Body of pancreas (tissue), 4 donors: ENCODE measurements around the gene VAV2. TPM values are rescaled to one million over a fixed set of nuclear protein-coding genes. Genes with fewer than 3 reads are reported as not detected.
"Not testable (repeated sequence)": the region's sequence is repeated elsewhere in the genome, so short reads cannot be mapped to it uniquely, and the experiment has no call there.

ENCODE experiments used
- ATAC-seq: fragments of 150-250 bp; one replicate; pipeline ENCODE4 v1.9.1; 2016
- DNase-seq, 4 donors: peaks; one replicate each; pipeline ENCODE4 v3.0.0-alpha.2; 2019
- H3K27ac ChIP-seq, 4 donors: fragments of 200-600 bp; sonication (generic); 1 replicate in 3 of 4; 2 replicates in 1 of 4; pipeline versions ENCODE4 v1.5.1 to v1.6.1; 2016 to 2019; ENCODE audit warnings: mild to moderate bottlenecking in 1 of 4, mixed read lengths in 1 of 4, moderate library complexity in 1 of 4
- H3K27me3 ChIP-seq, 2 donors: fragments of 200-600 bp; sonication (generic); one replicate each; pipeline ENCODE4 v1.6.0; 2016; ENCODE audit warnings: mild to moderate bottlenecking in 1 of 2
- H3K36me3 ChIP-seq, 2 donors: fragments of 200-600 bp; sonication (generic); replicated peaks in 1 of 2; 2 replicates each; pipeline ENCODE4 v1.5.1; 2016; ENCODE audit warnings: low read depth in 2 of 2; ENCODE audit not compliant: insufficient read depth in 1 of 2
- H3K4me1 ChIP-seq: fragments of 200-600 bp; sonication (generic); one replicate; pipeline ENCODE4 v1.6.0; 2016
- H3K4me3 ChIP-seq, 2 donors: fragments of 200-600 bp; sonication (generic); 1 replicate in 1 of 2; 2 replicates in 1 of 2; pipeline ENCODE4 v1.5.1; 2016 to 2019
- H3K9me3 ChIP-seq, 3 donors: fragments of 200-600 bp; sonication (generic); 1 replicate in 2 of 3; 2 replicates in 1 of 3; pipeline ENCODE4 v1.5.1; 2016
- POLR2A ChIP-seq, 3 donors: fragments of 450-650 bp; IDR thresholded peaks; one replicate each; pipeline ENCODE4 v1.6.1; 2016; ENCODE audit warnings: antibody characterized with exemption in 3 of 3, mild to moderate bottlenecking in 2 of 3
- WGBS, 2 donors: methylation state at CpG; one replicate each; pipeline ENCODE4 v1.1.5; 2017; 5-methylcytosine and 5-hydroxymethylcytosine counted together
- intact Hi-C: fragments of 100-400 bp; cut with DNase I; formaldehyde crosslinking; loops from one replicate; pipeline ENCODE4 v1.15.1; 2023
- total RNA-seq, 2 donors: library from RNA; depleted of rRNA; stranded (reverse); fragments of >200 nt; gene quantifications; one replicate each; pipeline ENCODE4 v1.1.0, GENCODE V29; 2016
- TF ChIP-seq, protein P1 (sequence below), 7 experiments: fragments of 450-650 bp in 4 of 7; fragments of 200-600 bp in 3 of 7; sonication (generic) in 3 of 7; IDR thresholded peaks; one replicate each; pipeline ENCODE4 v1.5.1; 2016 to 2019; ENCODE audit warnings: antibody characterized with exemption in 7 of 7

VAV2 gene
- total RNA-seq, 2 donors from 2014 or later = 31.6 to 32.3 TPM

GRCh38 chr9:133767625-133768024, 224.5 kb downstream of the VAV2 start:
- WGBS, 2 donors = 100% methylated on average over 1 of the region's 1 CpG; no CpG with 5 or more reads in 1 of the 2 donors
- DNase-seq (peak in 3 of 4 donors; percentile 1 to 9 (median 8)), ATAC-seq (no peak)
- H3K27me3 ChIP-seq = no peaks in the 10 kb centered on the region
- no peak overlapping the region for H3K4me3 ChIP-seq
- TF ChIP-seq, protein P1, sequence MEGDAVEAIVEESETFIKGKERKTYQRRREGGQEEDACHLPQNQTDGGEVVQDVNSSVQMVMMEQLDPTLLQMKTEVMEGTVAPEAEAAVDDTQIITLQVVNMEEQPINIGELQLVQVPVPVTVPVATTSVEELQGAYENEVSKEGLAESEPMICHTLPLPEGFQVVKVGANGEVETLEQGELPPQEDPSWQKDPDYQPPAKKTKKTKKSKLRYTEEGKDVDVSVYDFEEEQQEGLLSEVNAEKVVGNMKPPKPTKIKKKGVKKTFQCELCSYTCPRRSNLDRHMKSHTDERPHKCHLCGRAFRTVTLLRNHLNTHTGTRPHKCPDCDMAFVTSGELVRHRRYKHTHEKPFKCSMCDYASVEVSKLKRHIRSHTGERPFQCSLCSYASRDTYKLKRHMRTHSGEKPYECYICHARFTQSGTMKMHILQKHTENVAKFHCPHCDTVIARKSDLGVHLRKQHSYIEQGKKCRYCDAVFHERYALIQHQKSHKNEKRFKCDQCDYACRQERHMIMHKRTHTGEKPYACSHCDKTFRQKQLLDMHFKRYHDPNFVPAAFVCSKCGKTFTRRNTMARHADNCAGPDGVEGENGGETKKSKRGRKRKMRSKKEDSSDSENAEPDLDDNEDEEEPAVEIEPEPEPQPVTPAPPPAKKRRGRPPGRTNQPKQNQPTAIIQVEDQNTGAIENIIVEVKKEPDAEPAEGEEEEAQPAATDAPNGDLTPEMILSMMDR (IDR thresholded peaks at IDR 0.05) = no peak
- TF ChIP-seq POLR2A (IDR thresholded peaks at IDR 0.05) = no peak
- peaks cover 35% of the 10 kb centered on the region for H3K4me1 ChIP-seq
- no peak overlapping the region for H3K27ac ChIP-seq
- intact Hi-C loops = no loop called here
- no peaks in the 10 kb centered on the region for H3K9me3 ChIP-seq
- H3K36me3 ChIP-seq = peaks cover 0 to 15% of the 10 kb centered on the region in 2 donors

DNA sequence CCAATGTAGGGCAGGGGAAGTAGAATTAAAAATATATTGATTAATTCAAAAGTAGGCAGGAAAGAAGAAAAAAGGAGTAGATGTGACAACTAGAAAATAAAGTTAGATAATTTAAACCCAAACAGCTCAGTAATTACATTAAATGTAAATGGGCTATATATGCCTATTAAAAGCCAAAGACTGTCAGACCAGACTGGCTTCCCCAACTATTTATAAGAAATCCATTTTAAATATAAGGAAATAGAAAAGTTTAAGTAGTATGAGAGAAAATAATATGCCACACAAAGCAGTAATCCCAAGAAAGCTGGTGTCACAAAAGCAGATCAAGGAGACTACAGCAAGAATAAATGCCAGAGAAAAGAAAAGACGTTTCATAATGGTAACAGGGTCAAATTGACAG, 225.1 kb downstream of the VAV2 start:
- H3K36me3 ChIP-seq = peaks cover 0 to 15% of the 10 kb centered on the region in 2 donors
- H3K27me3 ChIP-seq = no peaks in the 10 kb centered on the region
- ATAC-seq (no peak), DNase-seq (no peak)
- no peak overlapping the region for H3K27ac ChIP-seq
- H3K9me3 ChIP-seq = no peaks in the 10 kb centered on the region
- peaks cover 32% of the 10 kb centered on the region for H3K4me1 ChIP-seq
- no peak overlapping the region for H3K4me3 ChIP-seq
- 94 to 100% methylated on average over 1 of the region's 1 CpG for WGBS, 2 donors
- intact Hi-C loops = no loop called here
- TF ChIP-seq POLR2A (IDR thresholded peaks at IDR 0.05) = no peak
- TF ChIP-seq, protein P1 (IDR thresholded peaks at IDR 0.05) = no peak

GRCh38 chr9:133766234-133766633, 225.9 kb downstream of the VAV2 start:
- H3K9me3 ChIP-seq, H3K4me3 ChIP-seq, DNase-seq, H3K27ac ChIP-seq, intact Hi-C loops, ATAC-seq, H3K27me3 ChIP-seq: not testable (repeated sequence)
- Histone ChIP-seq H3K4me1 (peaks cover 25% of the 10 kb centered on the region), H3K36me3 (peaks cover 0 to 15% of the 10 kb centered on the region in 2 donors)
- 71 to 82% methylated on average over 3 of the region's 3 CpGs for WGBS, 2 donors

- 86 to 94% methylated on average over 18 to 26 of the region's 26 CpGs for WGBS, 2 donors
- Histone ChIP-seq H3K27ac (no peak overlapping the region), H3K4me3 (no peak overlapping the region), H3K36me3 (peaks cover 0 to 15% of the 10 kb centered on the region in 2 donors), H3K9me3 (no peaks in the 10 kb centered on the region), H3K4me1 (peaks cover 13% of the 10 kb centered on the region), H3K27me3 (no peaks in the 10 kb centered on the region)
- DNase-seq = peak in 2 of 4 donors; percentile 4 to 8
- intact Hi-C loops = no loop called here
- no peak for ATAC-seq
- no peak for TF ChIP-seq POLR2A (IDR thresholded peaks at IDR 0.05)
- TF ChIP-seq, protein P1 (IDR thresholded peaks at IDR 0.05) = no peak
These were observed 228.6 kb downstream of the VAV2 start for GRCh38 chr9:133763272-133764183.

- no peaks in the 10 kb centered on the region for H3K9me3 ChIP-seq
- H3K27me3 ChIP-seq = no peaks in the 10 kb centered on the region
- no peak overlapping the region for H3K4me3 ChIP-seq
- WGBS, 2 donors = 91 to 95% methylated on average over 15 to 19 of the region's 19 CpGs
- H3K36me3 ChIP-seq = peaks cover 0 to 11% of the 10 kb centered on the region in 2 donors
- intact Hi-C loops = no loop called here
- no peak for TF ChIP-seq POLR2A (IDR thresholded peaks at IDR 0.05)
- peaks cover 18% of the 10 kb centered on the region for H3K4me1 ChIP-seq
- DNase-seq = peak in 3 of 4 donors; percentile 3 to 9 (median 7)
- H3K27ac ChIP-seq = no peak overlapping the region
- ATAC-seq = no peak
These were observed 229.4 kb downstream of the VAV2 start for GRCh38 chr9:133762488-133763271.
